ENCODE results near the gene ST6GAL2.

Gene ST6GAL2

DNA sequence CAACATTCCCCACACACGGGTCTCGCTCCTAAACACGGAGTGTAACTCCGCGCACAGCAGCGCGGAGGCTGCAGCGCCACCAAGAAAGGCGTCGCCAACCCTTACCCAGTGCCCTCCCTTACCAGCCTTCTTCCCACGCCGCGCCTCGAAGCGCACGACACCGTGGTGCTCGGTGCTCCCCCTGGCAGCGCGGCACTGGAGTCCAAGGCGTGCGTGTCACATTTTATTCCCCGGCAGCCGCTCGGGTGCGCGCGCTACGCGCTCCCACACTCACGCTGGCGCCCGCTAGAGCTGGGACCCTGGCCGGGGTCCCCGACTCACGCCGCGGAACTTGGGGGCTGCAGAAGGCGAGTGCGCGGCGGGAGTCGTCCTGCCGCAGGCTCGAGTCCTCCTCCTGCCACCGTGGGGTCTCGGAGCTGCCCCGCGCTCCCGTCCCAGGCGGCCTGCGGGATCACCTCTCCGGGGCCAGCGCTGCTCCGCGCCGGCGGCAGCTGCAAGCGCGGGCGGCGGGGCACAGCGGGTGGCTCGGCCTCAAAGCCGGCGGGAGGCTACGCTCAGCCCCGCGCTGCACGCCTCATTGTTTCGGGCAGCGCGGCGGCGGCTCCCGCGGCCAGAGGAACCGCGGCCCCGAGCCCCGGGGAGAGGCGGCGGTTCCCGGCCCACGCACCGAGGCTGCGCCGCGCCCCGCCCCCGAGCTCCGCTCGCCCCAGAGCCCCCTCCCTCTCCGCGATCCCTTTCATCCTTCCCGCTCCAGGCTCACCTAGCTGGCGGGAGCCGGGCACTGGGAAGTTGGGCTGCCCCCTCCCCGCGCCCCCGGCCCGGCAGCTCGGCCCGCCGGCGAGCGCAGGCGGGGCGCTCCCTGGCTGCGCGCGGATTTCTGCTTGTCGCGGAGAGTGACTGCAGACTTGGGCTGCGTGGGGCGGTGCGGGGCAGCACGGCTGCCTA, at the start of gene ST6GAL2:
ST6GAL2 (minus strand) TSS at position 197 of the 945 bp plus-strand sequence. CDS start 42,190 bp downstream, outside the sequence.
- no peak for DNase-seq (ENCODE audit: low spot score)

DNA sequence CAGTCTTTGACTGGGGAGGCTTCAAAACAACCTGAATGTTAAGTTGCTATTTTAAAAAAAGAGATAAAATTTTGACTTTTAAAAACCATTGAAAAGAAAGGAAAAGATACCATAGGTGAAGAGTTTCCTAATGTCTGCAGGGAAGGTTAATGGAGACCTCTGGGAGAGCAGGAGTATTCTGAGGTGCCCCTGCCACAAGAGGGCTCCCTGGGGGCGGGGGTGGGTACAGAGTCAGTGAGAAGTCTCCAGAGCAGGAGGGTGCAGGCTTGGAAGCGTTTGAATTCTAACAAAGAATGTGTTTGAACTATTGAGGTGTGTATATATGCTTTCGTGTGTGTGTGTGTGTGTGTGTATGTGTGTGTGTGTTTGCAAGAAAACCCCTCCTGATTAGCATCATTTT, 46.7 kb upstream of the ST6GAL2 start:
- DNase-seq (ENCODE audit: low spot score): no peak

GRCh38 chr2:106931717-106932335, 45.9 kb upstream of the ST6GAL2 start:
- DNase-seq (ENCODE audit: low spot score): no peak

DNA sequence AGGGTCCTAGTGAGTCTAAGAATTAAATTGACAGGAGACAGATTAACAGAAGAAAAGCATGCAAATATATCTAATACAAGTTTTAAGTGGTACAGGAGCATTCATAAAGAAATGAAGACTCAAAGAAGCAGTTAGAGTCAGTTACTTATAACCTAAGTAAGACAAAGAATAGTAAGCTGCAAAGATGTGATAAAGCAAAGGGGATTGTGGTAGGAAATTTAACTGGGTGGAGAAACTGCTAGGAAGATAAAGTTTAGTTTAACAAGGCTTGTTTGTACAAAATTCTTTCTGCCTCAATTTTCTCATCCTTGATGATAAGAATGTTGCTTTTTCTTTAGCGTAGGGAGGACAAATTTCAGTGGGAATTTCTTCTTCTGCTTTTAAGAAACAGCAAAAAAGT, 35.5 kb upstream of the ST6GAL2 start:
- DNase-seq (ENCODE audit: low spot score): no peak

DNA sequence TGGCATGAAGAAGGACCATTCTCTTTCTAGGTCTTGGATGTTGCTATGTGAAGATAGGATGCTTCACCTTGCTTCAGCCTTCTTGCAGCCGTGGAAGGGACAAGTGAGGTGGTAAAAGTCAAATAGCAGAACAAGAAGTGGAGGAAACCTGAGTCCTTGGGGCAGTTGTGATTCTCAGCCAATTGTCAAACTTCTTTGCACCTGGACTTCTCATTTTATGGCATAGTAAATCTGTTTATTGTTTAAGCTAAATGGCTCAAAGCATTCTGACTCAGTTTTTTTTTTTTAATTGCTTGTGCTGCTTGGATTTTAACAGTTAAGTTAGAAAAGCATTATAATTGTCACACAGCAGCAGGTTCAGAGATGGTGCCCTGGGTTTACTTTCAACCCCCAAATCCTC, 33.0 kb upstream of the ST6GAL2 start:
- DNase-seq (ENCODE audit: low spot score): no peak

GRCh38 chr2:106904242-106904641, 18.3 kb upstream of the ST6GAL2 start:
- no peak for DNase-seq (ENCODE audit: low spot score)

DNA sequence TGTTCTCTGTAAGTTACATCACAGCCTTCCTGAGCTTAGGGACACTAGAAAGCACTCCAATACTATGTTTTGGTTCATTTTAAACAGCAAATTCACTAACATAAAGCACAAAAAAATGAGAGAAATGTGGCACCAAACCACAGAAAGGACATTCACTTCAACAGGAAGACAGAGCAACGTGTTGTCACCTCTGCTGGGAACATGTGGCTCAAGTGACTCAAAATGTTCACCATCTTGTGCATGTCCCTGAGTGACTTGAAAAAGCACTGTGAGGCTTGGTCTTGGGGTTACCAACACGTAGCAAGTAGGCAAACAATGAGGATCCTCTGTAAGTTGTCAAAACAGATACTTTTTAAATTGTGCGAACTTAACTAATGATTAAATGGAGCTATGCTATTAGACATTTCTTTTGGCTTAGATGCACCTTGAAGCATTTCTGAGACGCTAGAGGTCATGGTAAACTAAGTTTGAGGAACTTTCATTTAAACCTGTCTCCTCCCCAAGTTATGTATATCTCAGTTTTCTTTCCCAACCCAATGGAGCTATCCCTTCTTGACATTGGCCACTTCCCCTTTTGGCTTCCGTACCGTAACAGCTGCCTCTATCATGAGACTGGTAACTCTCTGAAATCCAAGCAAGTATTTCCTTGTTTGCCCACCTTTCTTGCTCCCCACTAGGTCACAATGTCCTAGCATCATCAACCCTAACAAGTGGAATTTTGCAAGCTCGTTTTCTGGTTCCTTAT, 14.0 kb upstream of the ST6GAL2 start:
- DNase-seq (ENCODE audit: low spot score): no peak

DNA sequence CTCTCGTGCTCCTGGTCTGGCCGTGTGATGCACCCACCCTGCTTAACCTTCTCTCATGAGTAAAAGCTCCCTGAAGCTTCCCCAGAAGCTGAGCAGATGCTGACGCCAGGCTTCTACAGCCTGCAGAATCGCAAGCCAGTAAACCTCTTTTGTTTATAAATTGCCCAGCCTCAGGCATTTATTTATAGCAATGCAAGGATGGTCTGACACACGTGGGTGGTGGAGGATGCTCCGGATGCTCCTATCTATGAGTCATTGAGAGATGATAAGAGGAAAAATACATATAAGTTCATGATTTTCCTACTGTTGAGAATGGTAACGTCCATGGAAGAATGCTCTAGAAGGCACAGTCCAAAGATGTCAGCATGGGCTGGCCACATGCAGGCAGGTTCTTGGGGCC, 8.6 kb upstream of the ST6GAL2 start:
- no peak for DNase-seq (ENCODE audit: low spot score)

DNA sequence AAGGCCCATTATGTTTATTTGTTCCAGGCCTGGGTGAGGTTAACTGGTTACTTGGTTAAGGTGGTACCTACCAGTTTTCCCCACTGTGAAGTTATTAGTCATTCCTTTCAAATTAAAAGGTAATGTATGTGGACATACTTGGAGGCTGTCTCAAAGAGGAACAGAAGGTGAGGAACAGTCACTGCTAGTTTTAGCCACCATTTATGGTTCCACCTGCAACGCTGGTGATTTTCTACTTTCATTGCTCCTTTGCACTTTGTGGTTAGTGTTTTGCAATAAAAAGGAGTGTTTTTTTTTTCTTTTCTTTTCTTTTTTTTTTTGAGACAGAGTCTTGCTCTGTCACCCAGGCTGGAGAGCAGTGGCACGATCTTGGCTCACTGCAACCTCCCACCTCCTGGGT, 6.1 kb upstream of the ST6GAL2 start:
- DNase-seq (ENCODE audit: low spot score): no peak

- DNase-seq (ENCODE audit: low spot score): no peak
These were observed 4.6 kb upstream of the ST6GAL2 start for GRCh38 chr2:106890606-106891005.

DNA sequence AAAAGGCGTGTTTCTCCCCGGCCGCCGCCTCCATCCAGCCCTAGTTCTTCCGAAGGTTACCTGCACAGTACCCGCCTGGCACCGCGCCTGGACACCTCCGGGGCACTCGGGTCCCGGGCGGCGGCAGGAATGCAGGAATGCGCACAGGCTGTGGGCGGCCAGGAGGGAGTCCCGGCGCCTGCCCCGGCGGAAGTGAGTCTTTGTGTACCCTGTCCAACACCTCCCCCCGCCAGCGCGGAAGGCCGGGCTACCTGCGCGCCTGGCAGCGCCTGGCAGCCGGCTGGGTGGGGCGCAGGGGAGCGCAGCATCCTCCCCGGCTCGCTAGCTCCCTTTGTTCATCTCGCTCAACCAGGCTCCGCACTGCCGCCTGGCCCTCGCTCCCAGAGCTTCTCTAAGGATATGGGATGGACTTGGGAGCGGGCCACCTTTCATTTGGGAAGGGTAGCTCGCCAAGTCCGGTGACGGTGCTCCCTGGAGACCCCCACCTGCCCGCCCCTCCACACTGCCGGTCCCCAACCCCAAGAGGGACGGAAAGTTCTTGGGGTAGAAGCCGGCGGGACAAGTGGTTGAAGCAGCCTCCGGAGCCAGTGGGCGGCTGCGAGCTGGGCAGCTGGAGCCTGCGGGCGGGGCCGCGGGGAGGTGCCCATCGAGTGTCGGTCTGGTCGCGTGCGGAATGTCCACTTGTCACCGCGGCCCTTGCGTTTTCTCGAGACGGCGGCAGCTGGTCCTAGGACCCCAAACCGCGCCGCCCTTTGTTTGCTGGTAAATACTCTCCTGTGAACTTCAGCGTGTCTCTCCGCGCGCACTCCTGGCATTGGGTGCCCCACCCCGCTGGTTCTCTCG, 1.2 kb upstream of the ST6GAL2 start:
- DNase-seq (ENCODE audit: low spot score): no peak

GRCh38 chr2:106885329-106885728, 638 bp downstream of the ST6GAL2 start:
- no peak for DNase-seq (ENCODE audit: low spot score)

DNA sequence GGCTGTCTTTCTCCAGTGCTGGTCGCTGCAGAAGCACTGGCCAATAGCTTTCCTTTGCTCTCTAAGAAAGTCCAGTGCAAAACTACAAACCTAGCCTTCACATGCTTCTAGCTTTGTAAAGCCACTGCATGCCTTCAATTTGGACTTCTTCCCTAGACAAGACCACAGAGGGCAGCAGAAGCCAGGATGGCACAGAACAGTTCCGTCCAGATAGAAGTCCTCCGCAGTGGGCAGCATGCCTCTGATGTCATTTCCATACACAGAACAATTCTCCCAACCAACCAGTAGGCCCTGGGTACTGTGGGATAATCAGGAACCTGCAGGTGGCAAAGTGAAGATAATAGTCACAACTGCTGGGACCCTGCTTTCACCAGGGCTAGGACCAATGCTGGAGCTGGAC, 3.3 kb downstream of the ST6GAL2 start:
- no peak for DNase-seq (ENCODE audit: low spot score)

DNA sequence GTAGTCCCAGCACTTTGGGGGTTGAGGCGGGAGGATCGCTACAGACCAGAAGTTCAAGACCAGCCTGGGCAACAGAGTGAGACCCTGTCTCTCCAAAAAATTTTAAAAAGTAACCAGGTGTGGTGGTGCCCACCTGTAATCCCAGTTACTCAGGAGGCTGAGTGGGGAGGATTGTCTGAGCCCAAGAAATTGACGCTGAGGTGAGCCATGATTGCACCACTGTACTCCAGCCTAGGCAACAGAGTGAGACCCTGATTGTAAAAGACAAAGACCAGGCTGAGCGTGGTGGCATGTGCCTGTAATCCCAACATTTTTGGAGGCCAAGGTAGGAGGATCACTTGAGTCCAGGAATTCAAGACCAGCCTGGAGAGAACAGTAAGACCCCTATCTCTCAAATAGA, 7.8 kb downstream of the ST6GAL2 start:
- no peak for DNase-seq (ENCODE audit: low spot score)

DNA sequence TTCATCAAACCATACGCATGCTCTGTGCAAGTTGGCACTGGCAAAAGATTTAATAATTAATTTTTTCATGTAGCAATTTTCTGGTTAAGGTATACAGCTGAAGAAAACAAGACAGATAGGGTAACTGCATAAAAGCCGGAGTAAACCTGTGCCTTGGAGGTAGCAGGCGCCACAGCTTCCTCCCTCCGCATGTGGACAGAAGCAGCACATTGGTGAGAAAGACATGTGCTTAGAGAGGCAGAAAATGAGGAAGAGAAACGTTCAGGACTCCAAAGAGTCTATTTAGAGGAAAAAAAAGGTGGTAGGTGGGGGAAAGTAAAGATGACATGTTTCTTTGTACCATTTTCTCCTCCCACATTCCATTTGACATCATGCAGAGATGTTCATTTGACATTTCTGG, 9.3 kb downstream of the ST6GAL2 start:
- no peak for DNase-seq (ENCODE audit: low spot score)

DNA sequence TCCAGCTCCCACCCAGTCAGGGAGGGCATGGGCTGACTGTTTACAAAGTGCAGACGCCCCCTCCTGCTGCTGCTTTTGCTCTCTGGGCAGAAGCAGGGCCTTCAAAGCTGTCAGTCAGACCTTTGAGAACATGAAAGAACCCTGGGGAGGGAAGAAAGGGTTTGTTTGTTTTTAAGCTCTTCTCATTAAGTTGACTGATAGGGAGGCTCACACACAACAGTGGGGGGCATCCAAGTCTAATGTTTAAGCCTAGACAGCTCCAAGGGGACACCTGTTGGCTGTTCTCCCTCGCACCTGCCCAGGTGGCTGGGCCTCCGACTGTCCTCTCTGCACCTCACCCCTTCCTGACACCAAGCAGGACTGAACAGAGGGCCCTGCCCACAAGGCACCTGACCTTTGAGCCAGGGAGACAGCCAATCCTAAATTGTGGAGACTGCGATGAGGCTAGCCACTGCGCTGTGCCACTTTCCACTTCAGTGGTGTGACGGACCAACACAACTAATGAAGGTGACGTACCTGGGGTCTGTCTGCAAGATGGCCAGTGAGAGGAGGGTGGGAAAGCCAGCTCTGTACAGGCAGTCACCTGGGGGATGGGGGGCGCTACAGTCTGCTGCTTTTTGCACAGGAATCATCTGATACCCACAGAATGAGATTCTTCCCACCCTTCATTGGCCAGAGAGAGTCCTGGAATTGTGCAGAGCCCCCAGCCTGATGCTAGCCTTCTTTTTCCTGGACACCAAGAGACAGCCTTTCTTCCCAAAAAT, 16.3 kb downstream of the ST6GAL2 start:
- DNase-seq (ENCODE audit: low spot score): no peak

DNA sequence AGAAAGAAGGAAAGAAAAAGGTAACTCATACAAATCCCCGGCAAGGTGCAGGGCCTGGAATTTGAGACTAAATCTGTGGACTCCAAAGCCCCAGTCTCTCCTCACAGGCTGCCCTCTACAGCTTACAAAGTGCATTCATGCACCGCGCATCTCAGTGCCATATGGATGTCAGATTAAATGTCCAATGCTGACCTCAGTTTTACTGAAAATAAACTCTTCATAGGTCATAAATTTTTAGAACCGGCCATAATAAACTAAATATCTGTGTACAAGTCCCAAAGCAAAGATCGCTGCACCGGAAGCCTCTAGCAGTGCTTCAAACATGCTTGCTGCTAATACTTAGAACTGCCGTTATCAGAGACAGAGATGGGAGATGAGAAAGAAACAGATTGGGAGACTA, 17.7 kb downstream of the ST6GAL2 start:
- DNase-seq (ENCODE audit: low spot score): no peak

DNA sequence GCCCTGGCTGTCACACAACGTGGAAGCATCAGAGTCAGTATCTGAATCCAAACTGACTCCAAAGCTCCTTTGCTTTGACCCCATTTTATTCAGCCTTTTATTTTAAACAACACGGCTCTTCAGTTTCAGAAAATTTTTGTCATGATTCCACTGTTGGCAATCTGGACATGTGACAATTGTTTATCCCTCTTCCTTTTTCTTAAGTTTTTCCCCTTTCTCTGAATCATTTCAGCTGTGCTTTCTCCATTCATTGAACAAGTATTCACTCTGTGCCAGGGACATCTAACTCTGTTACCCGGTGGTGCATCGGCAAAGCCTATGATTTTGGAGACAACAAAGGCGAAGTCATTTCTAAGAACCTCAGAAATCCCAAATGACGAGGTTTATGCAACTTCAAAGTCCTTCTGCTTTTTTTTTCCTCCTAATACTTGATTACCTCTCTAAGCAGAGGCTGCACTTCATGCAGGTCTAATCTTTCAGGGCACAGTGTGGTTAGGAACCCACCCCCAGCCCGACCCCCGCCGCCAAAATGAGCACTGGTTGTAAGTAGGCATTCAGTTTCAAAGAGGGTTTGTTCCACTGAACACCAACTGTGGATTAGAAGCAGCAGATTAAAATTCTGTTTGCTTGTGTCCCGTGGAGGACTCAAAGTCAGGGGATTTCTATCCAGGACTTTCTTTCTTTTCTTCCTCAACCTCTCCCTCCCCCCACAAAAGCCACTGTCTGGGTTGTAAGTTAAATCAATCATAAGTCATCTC, 18.6 kb downstream of the ST6GAL2 start:
- DNase-seq (ENCODE audit: low spot score): no peak

DNA sequence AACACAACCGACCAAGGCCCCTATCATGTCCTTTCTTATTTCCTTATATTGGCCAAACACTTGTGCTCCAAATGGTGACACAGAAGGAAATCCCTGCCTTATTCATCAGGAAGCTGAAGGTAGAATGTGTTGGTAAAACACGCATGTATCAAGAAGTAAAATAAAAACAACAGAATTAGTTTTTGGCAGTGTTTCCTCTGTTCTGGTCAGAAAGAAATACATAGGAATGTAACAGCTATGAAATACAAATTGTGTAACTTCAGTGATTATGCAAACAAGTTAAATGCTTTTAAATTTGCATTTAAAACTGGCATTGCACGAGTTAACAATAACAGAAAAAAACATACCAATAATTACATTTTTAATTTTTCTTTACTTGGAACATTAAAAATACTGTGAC, 19.3 kb downstream of the ST6GAL2 start:
- DNase-seq (ENCODE audit: low spot score): no peak

GRCh38 chr2:106864051-106864450, 21.9 kb downstream of the ST6GAL2 start:
- DNase-seq (ENCODE audit: low spot score): no peak

Measured in CD4-positive, alpha-beta T cell treated with Interleukin-15 for 4 hours (primary cell).